IPS-20b (cell line): ENCODE results near the gene NFS1.
"Not testable (repeated sequence)": the region's sequence is repeated elsewhere in the genome, so short reads cannot be mapped to it uniquely, and the experiment has no call there.

ENCODE experiments used
- H3K27ac ChIP-seq: one replicate; pipeline ENCODE4 v1.5.1; 2013; ENCODE audit warnings: low read length
- H3K27me3 ChIP-seq: 2 replicates; pipeline ENCODE4 v1.6.1; 2013; ENCODE audit warnings: mild to moderate bottlenecking, low read length, inconsistent platforms; ENCODE audit not compliant: insufficient read depth
- H3K36me3 ChIP-seq: 2 replicates; pipeline ENCODE4 v1.6.1; 2013; ENCODE audit warnings: low read depth, mild to moderate bottlenecking, inconsistent platforms, low read length, moderate library complexity; ENCODE audit not compliant: insufficient read depth
- H3K4me1 ChIP-seq: 2 replicates; pipeline ENCODE4 v1.6.1; 2013; ENCODE audit warnings: mild to moderate bottlenecking, control low read depth, inconsistent platforms, low read length, moderate library complexity; ENCODE audit not compliant: insufficient read depth
- H3K4me3 ChIP-seq: 2 replicates; pipeline ENCODE4 v1.5.1; 2013; ENCODE audit warnings: mild to moderate bottlenecking, low read length, inconsistent platforms
- H3K9ac ChIP-seq: 2 replicates; pipeline ENCODE4 v1.6.1; 2013; ENCODE audit warnings: low read depth, mild to moderate bottlenecking, inconsistent platforms, low read length, moderate library complexity
- H3K9me3 ChIP-seq: 2 replicates; pipeline ENCODE4 v1.6.1; 2013; ENCODE audit warnings: mild to moderate bottlenecking, low read depth, low read length, inconsistent platforms; ENCODE audit not compliant: insufficient read depth

The NFS1 gene

DNA sequence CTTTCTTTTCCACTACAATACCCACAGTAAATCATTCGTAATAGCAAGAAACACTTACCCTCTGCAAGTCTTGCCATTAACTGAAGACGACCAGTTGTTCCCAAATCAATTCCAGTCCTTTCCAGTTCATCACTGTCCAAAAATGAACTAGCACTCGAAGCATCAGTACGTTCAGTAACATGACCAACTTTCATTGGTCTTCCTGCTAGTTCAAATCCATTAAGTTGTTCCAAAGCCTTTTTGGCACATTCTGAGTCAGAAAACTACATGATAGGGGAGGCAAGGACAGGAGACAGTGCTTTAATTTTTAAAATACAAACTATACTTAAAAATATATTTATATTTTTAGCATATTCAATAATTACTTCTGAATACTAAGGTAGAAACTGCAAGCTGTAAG, 15.0 kb upstream of the NFS1 start:
- no peaks in the 10 kb centered on the region for H3K9me3 ChIP-seq
- H3K9ac ChIP-seq = no peak overlapping the region
- no peaks in the 10 kb centered on the region for H3K4me1 ChIP-seq
- H3K27me3 ChIP-seq = no peaks in the 10 kb centered on the region
- H3K36me3 ChIP-seq = peaks cover 100% of the 10 kb centered on the region
- H3K27ac ChIP-seq = no peak overlapping the region
- H3K4me3 ChIP-seq = no peak overlapping the region

DNA sequence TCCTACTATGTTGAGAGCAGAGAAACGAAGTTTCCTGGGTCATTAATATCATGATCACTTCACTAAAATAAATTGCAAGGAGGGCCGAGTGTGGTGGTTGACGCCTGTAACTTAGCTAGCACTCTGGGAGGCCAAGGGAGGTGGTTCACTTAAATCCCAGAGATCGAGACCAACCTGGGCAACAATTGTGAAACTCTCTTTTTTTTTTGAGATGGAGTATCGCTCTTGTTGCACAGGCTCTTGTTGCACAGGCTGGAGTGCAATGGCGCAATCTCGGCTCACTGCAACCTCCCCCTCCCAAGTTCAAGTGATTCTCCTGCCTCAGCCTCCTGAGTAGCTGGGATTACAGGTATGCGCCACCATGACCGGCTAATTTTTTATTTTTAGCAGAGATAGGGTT, 14.0 kb upstream of the NFS1 start:
- H3K9ac ChIP-seq, H3K9me3 ChIP-seq, H3K4me3 ChIP-seq, H3K4me1 ChIP-seq, H3K27ac ChIP-seq, H3K27me3 ChIP-seq: not testable (repeated sequence)
- H3K36me3 ChIP-seq = peaks cover 100% of the 10 kb centered on the region

DNA sequence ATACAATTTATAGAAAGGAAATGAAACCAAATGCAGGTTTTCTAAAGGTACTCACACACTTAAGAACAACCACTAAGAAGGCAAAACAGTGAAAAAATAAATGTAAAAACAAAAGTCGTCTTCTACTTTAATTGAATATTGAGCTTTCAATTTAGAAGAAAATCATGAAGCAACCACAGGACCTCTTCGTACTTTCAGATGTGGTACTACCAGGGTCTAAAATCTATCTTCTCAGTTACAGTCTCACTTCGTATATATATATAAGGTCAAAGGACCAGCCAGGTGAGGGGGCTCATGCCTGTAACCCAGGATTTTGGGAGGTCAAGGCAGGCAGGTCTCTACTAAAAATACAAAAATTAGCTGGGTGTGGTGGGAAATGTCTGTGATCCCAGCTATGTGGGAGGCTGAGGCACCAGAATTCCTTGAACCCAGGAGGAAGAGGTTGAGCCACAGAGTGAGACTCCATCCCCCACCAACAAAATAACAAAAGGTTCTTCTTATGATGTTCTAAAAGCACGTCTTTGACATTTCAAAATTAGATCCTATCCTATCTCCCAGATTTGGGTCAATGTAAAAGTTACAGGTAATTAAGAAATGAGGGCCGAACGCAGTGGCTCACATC, 12.5 kb upstream of the NFS1 start:
- H3K36me3 ChIP-seq = peaks cover 99% of the 10 kb centered on the region
- H3K9ac ChIP-seq = no peak overlapping the region
- no peaks in the 10 kb centered on the region for H3K4me1 ChIP-seq
- no peaks in the 10 kb centered on the region for H3K9me3 ChIP-seq
- H3K27ac ChIP-seq = no peak overlapping the region
- no peak overlapping the region for H3K4me3 ChIP-seq
- H3K27me3 ChIP-seq = no peaks in the 10 kb centered on the region

DNA sequence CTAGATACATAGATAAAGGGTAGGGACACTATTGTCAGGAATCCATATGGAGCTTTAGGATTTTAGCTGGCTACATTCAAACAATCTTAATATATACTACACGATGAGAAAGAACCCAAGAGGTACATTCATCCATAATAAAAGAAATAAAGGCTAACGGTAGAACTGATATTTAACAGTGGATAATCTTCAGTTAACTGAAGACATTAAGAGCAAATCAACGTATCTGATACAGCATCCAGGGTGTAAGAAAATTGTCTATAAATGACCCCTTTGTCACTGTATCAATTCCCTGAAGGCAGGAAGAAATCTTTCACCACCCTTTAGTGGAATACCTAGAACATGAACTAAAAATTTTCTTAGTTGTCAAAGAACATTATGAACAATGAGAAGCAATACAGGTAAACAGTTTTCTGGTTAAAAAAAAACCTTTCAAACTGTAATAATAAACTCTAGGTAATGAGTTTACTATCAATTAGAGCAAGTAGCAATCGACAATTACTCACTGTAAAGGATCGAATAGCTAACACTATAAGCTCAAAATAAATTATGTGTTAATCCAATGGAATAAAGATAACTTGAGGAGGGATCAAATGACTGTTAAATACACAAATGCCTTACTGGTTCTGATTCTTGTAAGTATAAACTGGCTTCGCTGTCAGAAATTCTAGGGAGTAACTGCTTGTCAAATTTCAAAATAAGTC, 11.9 kb upstream of the NFS1 start:
- Histone ChIP-seq H3K9me3 (no peaks in the 10 kb centered on the region), H3K4me3 (no peak overlapping the region), H3K9ac (no peak overlapping the region), H3K27me3 (no peaks in the 10 kb centered on the region), H3K27ac (no peak overlapping the region), H3K4me1 (no peaks in the 10 kb centered on the region), H3K36me3 (peaks cover 99% of the 10 kb centered on the region)

DNA sequence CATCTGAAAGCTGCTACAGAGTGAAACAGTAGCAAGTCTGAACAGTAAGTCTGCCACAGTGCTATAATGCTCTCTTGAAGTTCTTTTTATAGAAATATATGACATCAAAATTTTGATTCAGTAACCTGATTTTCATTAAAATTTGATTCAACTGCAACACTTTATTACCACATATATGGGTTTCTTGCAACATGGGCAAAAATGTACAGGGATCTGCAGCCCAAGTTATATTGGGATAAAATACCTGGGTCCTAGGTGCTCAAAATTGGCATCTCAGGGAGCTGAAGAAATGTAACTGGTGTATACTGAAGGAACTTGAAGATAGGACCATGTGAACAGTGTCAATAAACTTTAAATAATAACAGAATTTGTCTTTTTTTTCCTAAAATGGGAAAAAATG, 10.9 kb upstream of the NFS1 start:
- peaks cover 99% of the 10 kb centered on the region for H3K36me3 ChIP-seq
- H3K9me3 ChIP-seq = no peaks in the 10 kb centered on the region
- no peaks in the 10 kb centered on the region for H3K27me3 ChIP-seq
- no peak overlapping the region for H3K4me3 ChIP-seq
- no peak overlapping the region for H3K9ac ChIP-seq
- H3K4me1 ChIP-seq = no peaks in the 10 kb centered on the region
- no peak overlapping the region for H3K27ac ChIP-seq

DNA sequence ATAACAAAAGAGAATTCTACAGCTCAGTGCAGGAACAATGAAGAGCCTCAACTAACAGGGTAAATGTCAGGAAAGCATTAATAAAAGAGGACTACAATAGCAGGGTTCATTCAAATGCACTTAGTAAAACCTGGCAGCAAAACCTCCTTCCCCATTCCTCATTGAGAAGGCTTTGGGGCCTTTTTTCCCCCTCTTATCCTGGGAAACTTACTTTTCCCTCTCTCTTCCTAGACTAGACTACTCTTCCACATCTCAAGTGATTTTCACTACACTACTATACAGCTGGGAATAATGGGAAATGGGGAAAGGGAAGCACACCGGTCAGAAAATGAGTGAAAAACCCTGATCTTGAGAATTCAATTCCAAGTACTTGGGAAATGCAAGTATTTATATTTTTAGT, 10.1 kb upstream of the NFS1 start:
- Histone ChIP-seq H3K4me1 (no peaks in the 10 kb centered on the region), H3K9ac (no peak overlapping the region), H3K4me3 (no peak overlapping the region), H3K27ac (no peak overlapping the region), H3K27me3 (no peaks in the 10 kb centered on the region), H3K9me3 (no peaks in the 10 kb centered on the region), H3K36me3 (peaks cover 99% of the 10 kb centered on the region)

DNA sequence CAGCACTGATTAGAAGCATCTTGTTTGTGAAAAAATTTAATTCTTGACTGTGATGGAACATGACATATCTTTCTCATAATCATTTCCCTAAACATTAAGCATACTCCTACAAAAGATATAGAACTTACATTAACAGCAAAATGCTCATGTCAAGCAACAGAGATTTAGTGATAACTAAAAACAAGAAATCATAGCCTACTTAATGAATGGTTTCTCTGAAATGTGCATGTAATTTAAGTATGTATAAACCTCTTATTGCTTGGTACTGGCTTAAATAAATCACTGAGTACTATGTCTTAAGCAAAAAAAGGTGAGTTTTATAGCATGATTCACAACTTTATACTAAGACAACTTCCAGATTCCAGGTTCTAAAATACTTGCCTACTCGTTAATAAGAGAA, 9.3 kb upstream of the NFS1 start:
- Histone ChIP-seq H3K36me3 (peaks cover 99% of the 10 kb centered on the region), H3K4me1 (no peaks in the 10 kb centered on the region), H3K27me3 (no peaks in the 10 kb centered on the region), H3K9ac (no peak overlapping the region), H3K9me3 (no peaks in the 10 kb centered on the region), H3K4me3 (no peak overlapping the region), H3K27ac (no peak overlapping the region)

DNA sequence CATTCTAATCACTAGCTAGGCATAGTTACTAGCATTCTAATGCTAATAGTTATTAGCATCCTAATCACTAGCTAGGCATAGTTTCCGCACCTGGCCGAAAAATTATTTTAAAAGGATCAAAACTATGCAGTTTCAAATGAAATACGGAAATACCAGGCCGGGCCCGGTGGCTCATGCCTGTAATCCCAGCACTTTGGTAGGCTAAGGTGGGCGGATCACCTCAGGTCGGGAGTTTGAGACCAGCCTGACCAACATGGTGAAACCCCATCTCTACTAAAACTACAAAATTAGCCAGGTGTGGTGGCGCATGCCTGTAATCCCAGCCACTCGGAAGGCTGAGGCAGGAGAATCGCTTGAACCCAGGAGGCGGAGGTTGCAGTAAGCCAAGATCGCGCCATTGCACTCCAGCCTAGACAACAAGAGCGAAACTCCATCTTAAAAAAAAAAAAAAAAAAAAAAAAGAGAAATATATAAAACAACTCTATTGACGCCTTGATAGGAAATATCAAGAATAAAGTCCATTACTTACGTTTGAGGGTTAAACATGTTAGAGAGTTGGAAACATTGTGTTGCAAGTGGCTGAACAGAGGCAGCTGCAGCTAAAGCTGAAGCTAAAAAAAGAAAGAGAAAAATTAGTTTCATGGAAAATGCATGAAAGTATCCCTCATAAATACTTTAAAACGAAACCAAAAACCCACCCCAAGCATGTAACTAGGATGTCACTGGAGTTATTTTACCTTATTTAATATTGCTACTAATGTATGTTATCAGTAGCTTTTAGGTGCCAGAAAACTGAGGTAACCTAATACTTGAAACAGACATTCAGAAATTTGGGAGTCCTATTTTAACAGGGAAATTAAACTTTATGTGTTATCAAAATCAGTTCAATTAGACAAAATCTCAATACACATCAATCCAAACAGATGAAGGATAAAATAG, 7.7 kb upstream of the NFS1 start:
- H3K27ac ChIP-seq, H3K9ac ChIP-seq, H3K4me1 ChIP-seq, H3K4me3 ChIP-seq, H3K27me3 ChIP-seq, H3K9me3 ChIP-seq: not testable (repeated sequence)
- H3K36me3 ChIP-seq = peaks cover 99% of the 10 kb centered on the region

DNA sequence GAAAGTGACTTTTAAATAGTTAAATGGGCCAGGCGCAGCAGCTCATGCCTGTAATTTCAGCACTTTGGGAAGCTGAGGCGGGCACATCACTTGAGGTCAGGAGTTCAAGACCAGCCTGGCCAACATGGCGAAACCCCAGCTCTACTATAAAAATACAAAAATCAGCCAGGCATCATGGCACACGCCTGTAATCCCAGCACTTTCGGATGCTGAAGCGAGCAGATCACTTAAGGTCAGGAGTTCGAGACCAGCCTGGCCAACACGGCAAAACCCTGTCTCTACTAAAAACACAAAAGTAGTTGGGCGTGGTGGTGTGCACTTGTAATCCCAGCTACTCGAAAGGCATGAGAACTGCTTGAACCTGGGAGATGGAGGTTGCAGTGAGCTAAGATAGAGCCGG, 6.7 kb upstream of the NFS1 start:
- not testable (repeated sequence) for H3K4me1 ChIP-seq, H3K9ac ChIP-seq, H3K27me3 ChIP-seq, H3K9me3 ChIP-seq, H3K27ac ChIP-seq, H3K4me3 ChIP-seq
- peaks cover 96% of the 10 kb centered on the region for H3K36me3 ChIP-seq

DNA sequence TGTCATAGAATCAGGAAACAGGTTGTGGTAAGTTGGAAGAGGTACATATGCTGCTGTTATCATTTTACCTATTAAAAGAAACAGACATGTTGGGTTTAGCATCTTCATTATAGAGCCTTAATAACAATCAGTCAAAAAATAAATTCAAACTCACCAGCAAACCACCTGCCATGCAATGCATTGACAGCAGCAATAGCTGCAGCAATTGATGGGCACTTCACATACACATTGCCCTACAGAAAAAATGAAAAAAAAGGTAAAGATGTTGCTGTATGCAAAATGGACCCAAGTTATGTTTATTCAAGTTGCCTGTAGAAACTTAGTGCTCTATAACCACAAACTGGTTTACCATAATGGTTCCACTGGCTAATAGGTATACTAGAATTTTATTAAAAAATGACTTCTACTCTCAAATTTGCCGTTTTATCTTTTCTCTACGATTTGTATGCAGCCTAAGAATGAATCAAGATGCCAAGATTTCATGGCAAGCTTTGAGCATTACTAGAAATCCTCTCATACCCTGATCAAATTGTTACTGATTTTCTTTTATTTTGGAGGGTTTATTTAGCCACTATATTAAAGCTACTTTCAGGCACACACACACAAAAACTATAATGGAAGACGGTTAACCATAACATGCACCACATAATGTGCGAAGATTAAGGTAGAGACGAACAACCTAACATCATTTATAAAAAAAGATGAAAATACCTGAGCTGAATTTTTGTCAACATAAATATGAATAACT, 5.5 kb upstream of the NFS1 start:
- no peak overlapping the region for H3K9ac ChIP-seq
- peaks cover 84% of the 10 kb centered on the region for H3K36me3 ChIP-seq
- H3K27me3 ChIP-seq = no peaks in the 10 kb centered on the region

DNA sequence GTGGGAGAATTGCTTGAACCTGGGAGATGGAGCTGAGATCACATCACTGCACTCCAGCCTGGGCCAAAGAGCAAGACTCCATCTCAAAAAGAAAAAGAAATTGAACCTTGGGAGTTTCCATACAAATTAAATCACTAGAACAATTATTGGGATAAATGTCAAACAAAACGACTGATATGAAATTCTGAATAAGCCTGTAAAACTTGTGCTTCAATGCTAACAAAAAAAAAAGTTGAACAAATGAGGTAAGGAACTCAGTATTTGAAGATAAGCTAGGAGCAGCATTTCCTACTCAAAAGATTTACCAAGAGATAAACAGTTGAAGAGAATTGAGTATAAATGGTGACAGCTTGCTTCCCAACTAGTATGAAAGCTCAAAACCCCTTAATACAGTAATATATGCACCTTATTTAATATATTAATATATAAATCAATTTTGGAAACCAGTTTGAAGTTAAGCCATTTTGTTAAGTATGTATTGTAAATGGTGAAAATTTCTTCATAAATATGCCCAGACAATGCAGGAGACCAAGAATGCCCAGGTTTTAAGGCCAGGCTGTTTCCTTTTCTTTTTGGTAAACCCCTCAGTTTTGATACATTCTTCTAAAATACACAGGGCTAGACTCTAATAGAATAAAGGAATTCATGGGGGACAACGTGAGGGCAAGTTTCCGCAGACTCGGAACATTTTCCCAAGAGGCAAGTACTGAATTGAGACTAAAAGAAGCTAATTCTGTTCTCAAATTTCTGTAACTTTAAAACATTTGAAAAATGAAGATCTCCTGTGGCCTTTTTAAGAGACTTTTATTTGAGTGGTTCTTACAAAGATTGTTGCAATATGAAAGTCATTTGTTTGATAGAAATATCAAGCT, 3.9 kb upstream of the NFS1 start:
- Histone ChIP-seq H3K27me3 (no peaks in the 10 kb centered on the region), H3K9me3 (no peaks in the 10 kb centered on the region), H3K9ac (no peak overlapping the region), H3K4me3 (no peak overlapping the region), H3K4me1 (no peaks in the 10 kb centered on the region), H3K36me3 (peaks cover 67% of the 10 kb centered on the region), H3K27ac (no peak overlapping the region)

More for the DNA sequence above, 5.5 kb upstream of the NFS1 start:
- Histone ChIP-seq H3K4me1 (no peaks in the 10 kb centered on the region), H3K4me3 (no peak overlapping the region), H3K9me3 (no peaks in the 10 kb centered on the region), H3K27ac (no peak overlapping the region)
